Globus pallidus (tissue), 1 donor: ENCODE data around the gene CRYBA1.
A peak's percentile ranks its signal among the peaks of the same experiment; 100 is the strongest.
"Not testable (repeated sequence)": the region's sequence is repeated elsewhere in the genome, so short reads cannot be mapped to it uniquely, and the experiment has no call there.

Experiments
- DNase-seq: peaks from one replicate; pipeline ENCODE4 v3.0.0-alpha.2; 2015; ENCODE audit warnings: low spot score

The CRYBA1 gene

DNA sequence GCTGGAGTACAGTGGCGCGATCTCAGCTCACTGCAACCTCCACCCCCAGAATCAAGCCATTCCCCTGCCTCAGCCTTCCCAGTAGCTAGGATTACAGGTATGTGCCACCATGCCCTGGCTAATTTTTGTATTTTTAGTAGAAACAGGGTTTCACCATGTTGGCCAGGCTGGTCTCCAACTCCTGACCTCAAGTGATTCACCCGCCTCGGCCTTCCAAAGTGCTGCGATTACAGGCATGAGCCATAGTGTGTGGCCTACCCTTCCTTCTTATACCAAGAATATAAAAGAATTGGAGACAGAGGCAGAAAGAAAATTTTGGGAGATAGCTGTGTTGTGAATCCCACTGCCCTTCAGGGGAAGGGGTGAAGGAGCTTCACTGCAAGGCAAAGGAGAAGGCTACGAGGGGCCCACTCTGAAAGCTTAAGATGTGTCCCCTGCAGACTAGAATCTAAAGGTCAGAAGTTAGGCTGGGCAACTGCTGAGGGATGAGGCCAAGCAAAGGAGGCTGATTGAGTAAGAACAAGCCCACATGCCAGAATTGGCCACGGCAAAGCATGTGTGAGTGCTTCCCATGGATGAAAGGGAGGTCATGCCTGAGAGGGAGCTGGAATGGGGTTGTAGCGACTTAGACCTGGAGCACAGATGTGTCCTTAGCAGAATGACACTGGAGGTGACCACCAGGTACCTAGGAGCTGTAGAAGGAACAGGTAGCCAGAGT, 8.4 kb upstream of the CRYBA1 start:
- no peak for DNase-seq

GRCh38 chr17:29240477-29240876, 6.2 kb upstream of the CRYBA1 start:
- no peak for DNase-seq

DNA sequence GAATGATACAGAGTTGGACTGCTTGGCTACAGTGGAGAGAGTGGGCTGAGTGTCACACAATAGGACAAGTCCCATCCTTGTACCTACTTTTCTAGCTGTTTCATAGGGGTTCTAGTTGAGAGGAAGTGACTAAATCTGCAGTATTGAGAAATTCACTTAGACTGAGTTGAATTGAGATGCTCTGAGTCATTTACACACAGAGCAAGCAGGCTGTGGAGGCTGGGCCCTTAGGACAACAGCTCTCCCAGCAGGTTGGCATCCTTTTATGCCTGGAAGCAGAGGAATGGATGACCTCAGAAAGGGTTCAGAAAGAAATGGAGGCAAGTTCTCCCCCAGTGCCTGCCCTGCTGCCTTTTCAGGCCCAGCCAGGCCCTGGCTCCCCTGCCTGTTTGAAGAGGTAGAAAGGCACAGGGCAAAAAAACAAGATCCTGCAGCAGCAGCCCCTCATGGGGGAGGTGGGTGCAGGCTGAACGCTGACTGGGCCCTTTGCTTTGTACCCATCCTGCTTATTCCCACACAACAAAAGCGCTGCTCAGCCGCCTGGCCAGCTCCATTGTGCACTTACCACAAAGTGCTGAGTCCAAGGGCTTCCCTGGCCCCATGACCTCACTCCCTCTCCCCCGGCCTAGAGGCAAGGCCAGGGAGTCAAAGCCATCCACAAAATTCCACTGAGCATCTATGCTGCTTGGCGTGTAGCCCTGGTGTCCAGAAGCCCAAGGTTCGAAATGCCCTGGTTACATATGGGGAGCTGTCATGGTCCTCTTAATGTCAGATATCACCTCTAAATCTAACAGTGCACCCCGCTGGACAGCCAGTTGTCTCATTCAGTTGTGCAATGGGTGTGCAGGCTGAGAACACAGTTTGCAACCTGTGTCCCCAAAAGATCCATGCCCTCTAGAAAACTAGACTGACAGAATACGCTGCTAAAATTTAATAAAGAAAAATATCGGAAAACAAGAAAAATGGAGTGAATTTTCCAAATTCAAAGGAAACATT, 5.4 kb upstream of the CRYBA1 start:
- DNase-seq, result peak; percentile 55

- DNase-seq, result no peak
These were observed 4.6 kb upstream of the CRYBA1 start for GRCh38 chr17:29242051-29242450.

- no peak for DNase-seq
These were observed 3.9 kb upstream of the CRYBA1 start for GRCh38 chr17:29242790-29243189.

- DNase-seq, result peak; percentile 29
These were observed 2.9 kb upstream of the CRYBA1 start for GRCh38 chr17:29243792-29244191.

DNA sequence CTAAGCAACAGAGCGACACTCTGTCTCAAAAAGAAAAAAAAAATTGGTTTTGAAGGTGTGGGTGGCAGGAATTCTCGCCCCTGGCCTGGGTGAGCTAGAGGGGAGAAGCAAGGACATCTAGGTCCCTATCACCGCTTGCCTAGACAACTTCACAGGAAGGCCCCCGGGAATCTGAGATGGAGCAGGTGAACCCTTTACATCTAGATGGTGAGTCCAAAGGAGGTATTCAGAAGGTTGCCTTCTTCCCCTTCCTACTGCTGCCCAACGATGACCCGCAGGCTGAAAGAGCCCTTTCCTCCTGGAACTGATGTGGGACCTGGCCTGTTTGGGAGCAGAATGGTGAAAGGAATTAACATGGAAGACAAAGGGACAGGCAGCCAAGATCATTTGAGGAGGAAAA, 1.3 kb upstream of the CRYBA1 start:
- no peak for DNase-seq

DNA sequence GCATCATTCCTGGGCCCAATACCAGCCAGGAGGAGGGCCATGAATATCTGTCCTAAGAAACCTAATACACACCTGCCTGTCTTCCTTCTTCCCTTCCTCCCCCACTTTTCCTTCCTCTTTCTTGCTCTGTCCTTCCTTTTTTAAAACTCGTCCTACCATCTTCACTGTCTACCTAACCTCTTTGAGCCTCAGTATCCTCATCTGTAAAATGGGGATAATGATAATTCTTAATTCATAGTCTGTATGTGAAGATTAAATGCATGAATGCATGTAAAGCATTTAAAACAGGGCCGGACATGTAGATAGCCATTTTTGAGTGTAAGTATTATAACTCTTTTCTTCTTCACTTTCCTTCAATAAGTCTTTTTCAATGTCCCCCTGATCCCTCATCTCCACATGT, 560 bp downstream of the CRYBA1 start:
- DNase-seq, result no peak

GRCh38 chr17:29248845-29249244, 2.2 kb downstream of the CRYBA1 start:
- no peak for DNase-seq

GRCh38 chr17:29250666-29251065, 4.0 kb downstream of the CRYBA1 start:
- DNase-seq, result no peak

GRCh38 chr17:29251184-29251583, 4.5 kb downstream of the CRYBA1 start:
- no peak for DNase-seq

GRCh38 chr17:29252101-29252791, 5.6 kb downstream of the CRYBA1 start:
- no peak for DNase-seq

- DNase-seq, result no peak
These were observed 6.4 kb downstream of the CRYBA1 start for GRCh38 chr17:29253037-29253436.

DNA sequence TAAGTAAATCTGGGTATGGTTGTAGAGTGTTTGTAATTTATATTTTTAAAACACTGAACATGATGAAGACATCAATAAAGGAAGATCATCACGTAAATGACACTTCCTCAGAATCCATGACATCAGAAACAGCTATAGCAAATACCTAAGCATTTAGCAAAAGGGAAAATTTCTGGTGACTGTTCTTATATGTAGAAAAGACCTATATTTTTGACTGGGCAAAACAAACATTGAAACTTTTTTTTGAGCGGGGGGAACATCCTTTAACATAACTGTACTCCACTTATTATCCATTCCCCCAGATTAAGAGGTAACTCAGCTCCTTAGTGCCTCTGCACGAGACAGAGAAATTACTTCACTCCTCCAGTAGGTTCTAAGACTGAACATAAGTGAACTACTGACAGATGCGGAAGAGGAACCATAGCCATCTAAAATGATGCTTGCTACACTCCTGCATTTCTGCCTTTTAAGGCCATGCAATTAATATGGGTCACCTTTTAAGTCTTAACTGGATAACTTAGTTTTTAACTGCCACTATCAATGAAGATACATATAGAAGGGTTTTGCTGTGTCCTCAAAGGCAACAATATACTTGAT, 9.4 kb downstream of the CRYBA1 start:
- DNase-seq, result no peak

DNA sequence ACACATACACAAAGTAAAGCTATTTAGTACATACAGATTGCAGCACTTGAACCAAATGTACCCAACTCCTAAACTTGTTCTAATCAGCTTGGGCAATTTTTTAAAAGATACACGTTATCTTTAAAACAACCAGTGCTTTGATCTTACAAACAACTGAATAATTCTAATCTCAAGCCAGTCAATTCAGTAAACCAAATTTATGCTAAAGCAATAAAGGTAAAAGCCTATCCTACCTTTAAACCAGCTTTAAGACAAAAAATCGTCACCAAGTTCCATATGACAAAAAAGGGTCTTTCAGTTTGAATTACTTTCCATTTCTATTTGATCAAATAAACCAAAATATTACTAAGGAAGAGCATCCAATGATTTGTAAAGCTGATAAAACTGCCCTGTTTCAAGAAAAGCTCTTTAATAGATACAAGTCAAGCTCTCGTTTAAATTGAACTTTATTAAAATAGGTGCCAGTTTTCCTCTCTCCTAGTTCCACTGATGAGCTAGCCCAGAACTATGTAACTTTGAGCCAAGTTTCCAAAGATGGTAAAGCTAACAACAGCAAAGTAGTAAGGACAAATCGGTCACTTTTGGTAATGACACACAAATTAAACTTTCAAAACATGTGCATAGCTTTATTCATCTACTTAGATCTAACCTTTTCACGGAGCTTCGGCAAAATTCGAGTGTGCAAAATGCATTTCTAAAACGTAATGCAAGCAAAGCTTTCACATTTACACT, 10.2 kb downstream of the CRYBA1 start:
- no peak for DNase-seq

- DNase-seq, result no peak
These were observed 11.1 kb downstream of the CRYBA1 start for GRCh38 chr17:29257756-29258155.

- DNase-seq, result no peak
These were observed 17.3 kb downstream of the CRYBA1 start for GRCh38 chr17:29263916-29264315.

DNA sequence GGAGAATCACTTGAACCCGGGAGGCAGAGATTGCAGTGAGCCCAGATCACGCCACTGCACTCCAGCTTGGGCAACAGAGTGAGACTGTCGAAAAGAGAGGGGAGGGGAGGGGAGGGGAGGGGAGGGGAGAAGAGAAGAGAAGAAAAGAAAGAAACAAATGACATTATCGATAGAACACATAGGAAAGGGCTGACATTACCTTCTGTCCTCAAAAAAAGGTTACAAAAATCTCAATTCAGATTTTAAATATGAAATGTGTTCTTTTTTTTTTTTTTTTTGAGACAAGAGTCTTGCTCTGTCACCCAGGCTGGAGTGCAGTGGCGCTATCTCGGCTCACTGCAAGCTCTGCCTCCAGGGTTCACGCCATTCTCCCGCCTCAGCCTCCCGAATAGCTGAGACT, 25.3 kb downstream of the CRYBA1 start:
- DNase-seq, result not testable (repeated sequence)

GRCh38 chr17:29273924-29274323, 27.3 kb downstream of the CRYBA1 start:
- DNase-seq, result no peak

DNA sequence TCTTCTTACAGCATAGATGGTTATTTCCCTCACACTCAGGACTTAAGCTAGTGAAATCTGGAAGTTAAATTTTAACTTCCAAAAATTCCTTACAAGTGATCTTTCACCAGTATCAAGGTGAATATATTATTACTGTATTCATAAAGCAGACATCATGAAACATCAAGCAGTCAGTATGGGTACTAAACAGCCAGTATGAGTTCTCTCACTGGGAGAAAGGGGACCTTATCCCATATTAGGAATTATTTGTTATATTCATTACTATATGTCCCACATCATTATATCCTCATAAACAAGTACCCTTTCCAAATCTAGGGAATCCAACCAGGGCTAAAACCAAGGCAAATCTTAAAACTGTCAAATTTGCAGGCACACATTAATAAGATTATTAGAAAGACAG, 32.0 kb downstream of the CRYBA1 start:
- DNase-seq, result no peak

DNA sequence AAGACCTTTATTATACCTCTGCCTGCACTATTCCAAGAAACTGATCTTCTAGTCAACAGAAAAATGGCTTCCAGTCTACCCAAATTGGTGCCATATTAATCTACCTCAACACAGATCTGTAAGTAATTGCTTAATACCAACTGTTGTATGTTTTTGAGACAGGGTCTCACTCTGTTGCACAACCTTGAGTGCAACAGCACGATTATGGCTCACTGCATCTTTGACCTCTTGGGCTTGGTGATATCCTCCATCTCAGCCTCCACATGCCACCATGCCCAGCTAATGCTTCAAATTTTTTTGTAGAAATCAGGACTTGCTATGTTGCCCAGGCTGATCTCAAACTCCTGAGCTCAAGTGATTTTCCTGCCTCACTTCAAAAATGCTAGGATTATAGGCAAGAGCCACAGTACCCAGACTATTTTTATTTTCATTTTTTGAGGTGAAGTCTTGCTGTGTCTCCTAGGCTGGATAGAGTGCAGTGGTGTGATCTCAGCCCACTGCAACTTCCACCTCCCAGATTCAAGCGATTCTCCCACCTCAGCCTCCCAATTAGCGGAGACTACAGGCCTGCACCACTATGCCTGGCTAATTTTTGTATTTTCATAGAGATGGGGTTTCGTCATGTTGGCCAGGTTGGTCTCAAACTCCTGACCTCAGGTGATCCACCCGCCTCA, 32.9 kb downstream of the CRYBA1 start:
- no peak for DNase-seq
